MM.1S (cell line): ENCODE data around the gene SCMH1.

ENCODE experiments used
- EZH2 ChIP-seq: fragments of 300-600 bp; sonication (generic); optimal IDR thresholded peaks from 2 replicates; pipeline ENCODE3; 2017; ENCODE audit warnings: low read depth, mild to moderate bottlenecking, antibody characterized with exemption, low read length, mixed read lengths
- EZH2phosphoT487 ChIP-seq: fragments of 300-600 bp; sonication (generic); IDR thresholded peaks from 2 replicates; pipeline ENCODE4 v1.6.1; 2018; ENCODE audit warnings: antibody characterized with exemption, low read length
- TF ChIP-seq, protein P1 (sequence below): fragments of 300-600 bp; sonication (generic); IDR thresholded peaks from 2 replicates; pipeline ENCODE4 v1.5.1; 2016; ENCODE audit warnings: antibody characterized with exemption, low read length, mixed read lengths

DNA sequence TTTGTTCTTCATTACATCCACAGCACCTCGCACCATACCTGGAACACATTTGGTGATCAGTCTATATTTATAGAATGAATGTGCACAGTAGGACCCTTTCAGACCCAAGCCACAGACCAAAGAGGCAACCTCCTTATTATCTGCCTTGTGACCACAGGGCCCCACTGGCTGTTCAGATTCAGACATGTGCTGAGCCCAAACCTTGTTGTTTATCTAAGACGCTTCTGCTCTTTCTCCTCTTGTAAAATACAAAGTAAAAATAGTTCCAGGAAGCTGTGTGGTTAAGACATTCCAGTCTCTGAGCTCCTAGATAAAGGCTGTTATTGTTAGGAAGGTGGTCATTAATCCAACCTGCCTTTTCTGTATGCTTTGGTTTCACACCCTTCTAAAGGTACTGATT lies 3.6 kb upstream of the SCMH1 start:
- TF ChIP-seq, protein P1, sequence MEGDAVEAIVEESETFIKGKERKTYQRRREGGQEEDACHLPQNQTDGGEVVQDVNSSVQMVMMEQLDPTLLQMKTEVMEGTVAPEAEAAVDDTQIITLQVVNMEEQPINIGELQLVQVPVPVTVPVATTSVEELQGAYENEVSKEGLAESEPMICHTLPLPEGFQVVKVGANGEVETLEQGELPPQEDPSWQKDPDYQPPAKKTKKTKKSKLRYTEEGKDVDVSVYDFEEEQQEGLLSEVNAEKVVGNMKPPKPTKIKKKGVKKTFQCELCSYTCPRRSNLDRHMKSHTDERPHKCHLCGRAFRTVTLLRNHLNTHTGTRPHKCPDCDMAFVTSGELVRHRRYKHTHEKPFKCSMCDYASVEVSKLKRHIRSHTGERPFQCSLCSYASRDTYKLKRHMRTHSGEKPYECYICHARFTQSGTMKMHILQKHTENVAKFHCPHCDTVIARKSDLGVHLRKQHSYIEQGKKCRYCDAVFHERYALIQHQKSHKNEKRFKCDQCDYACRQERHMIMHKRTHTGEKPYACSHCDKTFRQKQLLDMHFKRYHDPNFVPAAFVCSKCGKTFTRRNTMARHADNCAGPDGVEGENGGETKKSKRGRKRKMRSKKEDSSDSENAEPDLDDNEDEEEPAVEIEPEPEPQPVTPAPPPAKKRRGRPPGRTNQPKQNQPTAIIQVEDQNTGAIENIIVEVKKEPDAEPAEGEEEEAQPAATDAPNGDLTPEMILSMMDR = no peak
- no peak for TF ChIP-seq EZH2phosphoT487
- TF ChIP-seq EZH2 = no peak
